NT2/D1 (cell line): ENCODE results near the gene ANAPC4.
"Not testable (repeated sequence)": the region's sequence is repeated elsewhere in the genome, so short reads cannot be mapped to it uniquely, and the experiment has no call there.

Source experiments
- DNase-seq: peaks from one replicate; pipeline ENCODE4 v3.0.0-alpha.2; 2011; ENCODE audit warnings: low read depth, low spot score
- H3K27me3 ChIP-seq: 2 replicates; pipeline ENCODE4 v1.6.0; 2011; ENCODE audit warnings: mild to moderate bottlenecking; ENCODE audit not compliant: insufficient read length, insufficient read depth
- H3K36me3 ChIP-seq: 2 replicates; pipeline ENCODE4 v1.6.1; 2011; ENCODE audit warnings: mild to moderate bottlenecking, low read length, mixed read lengths; ENCODE audit not compliant: insufficient read depth, insufficient read length
- H3K4me1 ChIP-seq: 2 replicates; pipeline ENCODE4 v1.5.1; 2011; ENCODE audit not compliant: insufficient read depth, insufficient read length
- H3K4me3 ChIP-seq: 2 replicates; pipeline ENCODE4 v1.5.1; 2011; ENCODE audit warnings: low read depth; ENCODE audit not compliant: insufficient read length
- H3K9ac ChIP-seq: 2 replicates; pipeline ENCODE4 v1.6.0; 2011; ENCODE audit warnings: low read depth; ENCODE audit not compliant: insufficient read length
- H3K9me3 ChIP-seq: 2 replicates; pipeline ENCODE4 v1.5.1; 2011; ENCODE audit warnings: mild to moderate bottlenecking, low read length; ENCODE audit not compliant: insufficient read depth
- SUZ12 ChIP-seq: IDR thresholded peaks from 2 replicates; pipeline ENCODE4 v1.6.1; 2011; ENCODE audit not compliant: insufficient read length, insufficient read depth; ENCODE audit errors: extremely low read depth
- YY1 ChIP-seq: IDR thresholded peaks from 2 replicates; pipeline ENCODE4 v1.6.1; 2011; ENCODE audit not compliant: insufficient read length, insufficient read depth
- ZNF274 ChIP-seq: IDR thresholded peaks from 2 replicates; pipeline ENCODE4 v1.6.1; 2011; ENCODE audit warnings: mild to moderate bottlenecking, low read depth, low read length

ANAPC4 gene

DNA sequence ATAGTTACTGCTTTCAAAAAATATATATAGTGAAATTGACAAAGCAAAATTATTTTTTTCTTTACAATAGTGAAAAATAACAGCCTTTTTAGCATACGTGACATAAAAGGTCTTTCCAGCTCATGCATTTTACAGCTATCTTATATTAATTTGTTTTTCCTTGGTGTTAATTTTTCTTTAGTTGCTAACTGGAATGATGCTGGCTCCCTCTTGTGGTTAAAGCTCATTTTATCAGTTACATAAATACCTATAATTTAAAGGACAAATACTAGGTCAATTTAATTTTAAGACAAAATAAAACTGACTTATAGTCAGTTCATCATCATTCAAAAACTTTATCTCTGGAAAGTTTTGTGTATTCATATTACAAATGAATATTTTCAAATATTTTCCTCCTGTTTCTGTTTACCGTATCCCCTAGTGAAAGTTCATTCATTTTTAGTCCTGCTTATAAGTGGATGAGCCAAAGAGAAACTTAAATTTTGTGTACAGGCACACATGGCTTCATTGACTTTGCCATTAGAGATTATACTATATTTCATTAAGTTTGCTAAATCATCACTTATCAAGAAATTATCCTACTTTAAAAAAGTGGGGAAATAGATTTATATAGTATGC is 9.9 kb upstream of the ANAPC4 start:
- no peak for DNase-seq
- Histone ChIP-seq H3K9ac (no peak overlapping the region), H3K9me3 (no peaks in the 10 kb centered on the region), H3K27me3 (no peaks in the 10 kb centered on the region), H3K4me1 (no peaks in the 10 kb centered on the region), H3K36me3 (peaks cover 54% of the 10 kb centered on the region), H3K4me3 (no peak overlapping the region)
- no peak for TF ChIP-seq ZNF274
- TF ChIP-seq YY1: no peak
- no peak for TF ChIP-seq SUZ12

DNA sequence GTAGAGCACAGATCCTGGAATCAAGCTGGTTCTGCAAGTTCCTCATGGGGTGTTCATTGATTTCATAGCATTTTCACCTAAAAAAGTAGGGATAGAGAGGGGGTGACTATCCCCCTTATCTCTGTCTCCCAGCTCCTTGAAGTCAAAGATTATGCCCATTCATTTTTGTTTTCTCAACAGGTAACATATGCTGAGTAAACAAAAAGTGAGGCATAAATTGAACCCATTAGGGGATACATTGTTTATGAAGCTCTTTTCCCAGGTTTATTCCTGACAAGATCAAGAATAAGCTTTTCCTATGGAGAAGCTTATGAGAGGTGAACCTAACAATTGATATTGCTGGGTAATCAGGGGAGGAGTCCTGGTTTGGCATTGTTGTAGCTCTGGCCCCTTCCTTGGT is 9.2 kb upstream of the ANAPC4 start:
- Histone ChIP-seq H3K9me3 (no peaks in the 10 kb centered on the region), H3K4me1 (no peaks in the 10 kb centered on the region), H3K9ac (no peak overlapping the region), H3K4me3 (no peak overlapping the region), H3K36me3 (peaks cover 55% of the 10 kb centered on the region), H3K27me3 (no peaks in the 10 kb centered on the region)
- DNase-seq: no peak
- TF ChIP-seq SUZ12 (no peak), ZNF274 (no peak), YY1 (no peak)

GRCh38 chr4:25368315-25368714 is 8.7 kb upstream of the ANAPC4 start:
- Histone ChIP-seq H3K27me3 (no peaks in the 10 kb centered on the region), H3K4me1 (no peaks in the 10 kb centered on the region), H3K9ac (no peak overlapping the region), H3K36me3 (peaks cover 57% of the 10 kb centered on the region), H3K9me3 (no peaks in the 10 kb centered on the region), H3K4me3 (no peak overlapping the region)
- DNase-seq: no peak
- TF ChIP-seq YY1: no peak
- TF ChIP-seq SUZ12: no peak
- no peak for TF ChIP-seq ZNF274

DNA sequence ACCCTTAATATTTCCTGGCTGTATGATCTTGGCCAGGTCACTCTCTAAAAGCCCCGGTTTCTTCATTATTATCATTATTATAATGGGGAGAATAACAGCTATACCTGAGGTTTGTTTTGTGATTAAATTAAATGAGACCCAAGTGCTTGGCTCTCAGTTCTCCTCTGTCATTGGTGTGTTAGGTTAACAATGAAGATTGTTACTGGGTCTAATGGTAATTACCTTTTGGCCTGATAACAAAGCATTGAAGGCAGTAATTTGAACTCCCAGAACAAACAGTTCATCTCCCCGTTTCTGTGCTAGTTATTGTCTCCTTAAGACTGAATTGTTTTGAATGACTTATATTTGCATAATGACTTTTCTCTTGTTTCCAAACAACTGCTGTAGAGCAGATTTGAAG is 6.8 kb upstream of the ANAPC4 start:
- H3K4me1 ChIP-seq: no peaks in the 10 kb centered on the region
- H3K9ac ChIP-seq: no peak overlapping the region
- H3K36me3 ChIP-seq: peaks cover 44% of the 10 kb centered on the region
- no peaks in the 10 kb centered on the region for H3K27me3 ChIP-seq
- H3K4me3 ChIP-seq: no peak overlapping the region
- no peak for TF ChIP-seq ZNF274
- no peak for TF ChIP-seq YY1
- TF ChIP-seq SUZ12: no peak
- H3K9me3 ChIP-seq: no peaks in the 10 kb centered on the region
- no peak for DNase-seq

GRCh38 chr4:25372549-25372948 is 4.5 kb upstream of the ANAPC4 start:
- H3K27me3 ChIP-seq, H3K4me1 ChIP-seq, H3K9me3 ChIP-seq, H3K4me3 ChIP-seq, H3K9ac ChIP-seq, DNase-seq: not testable (repeated sequence)
- peaks cover 36% of the 10 kb centered on the region for H3K36me3 ChIP-seq

GRCh38 chr4:25377572-25378436 is 741 bp downstream of the ANAPC4 start:
- H3K9ac ChIP-seq: peak overlapping the region; percentile 96
- H3K27me3 ChIP-seq: no peaks in the 10 kb centered on the region
- DNase-seq: no peak
- no peaks in the 10 kb centered on the region for H3K9me3 ChIP-seq
- peaks cover 33% of the 10 kb centered on the region for H3K36me3 ChIP-seq
- H3K4me1 ChIP-seq: peaks cover 6% of the 10 kb centered on the region
- TF ChIP-seq SUZ12 (no peak), ZNF274 (no peak), YY1 (no peak)
- H3K4me3 ChIP-seq: peak overlapping the region; percentile 87

DNA sequence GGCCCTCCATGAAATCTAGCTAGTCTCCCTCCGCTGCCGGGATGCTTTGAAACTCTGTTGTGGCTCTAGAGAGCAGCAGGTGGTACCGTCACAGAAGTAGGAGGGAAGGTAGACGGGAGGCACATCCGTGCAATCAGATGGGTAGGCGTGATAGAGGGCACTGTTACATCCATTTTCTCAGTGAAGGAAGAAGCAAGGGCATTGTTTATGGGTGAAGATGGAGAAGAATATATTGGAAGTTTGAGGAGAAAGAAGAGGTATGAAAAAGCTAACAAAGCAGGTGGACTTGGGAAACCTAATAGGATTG is 1.3 kb downstream of the ANAPC4 start:
- Histone ChIP-seq H3K4me1 (peaks cover 6% of the 10 kb centered on the region), H3K9ac (peak overlapping the region; percentile 96), H3K9me3 (no peaks in the 10 kb centered on the region), H3K4me3 (peak overlapping the region; percentile 87), H3K27me3 (no peaks in the 10 kb centered on the region), H3K36me3 (peaks cover 34% of the 10 kb centered on the region)
- no peak for TF ChIP-seq SUZ12
- no peak for TF ChIP-seq ZNF274
- no peak for TF ChIP-seq YY1
- no peak for DNase-seq
